Activated CD8-positive, alpha-beta memory T cell treated with anti-CD3 and anti-CD28 coated beads, Interleukin-2, amount 50 U/mL, for 24 hours (primary cell): ENCODE measurements around the gene ARHGAP27.
"Not testable (repeated sequence)": the region's sequence is repeated elsewhere in the genome, so short reads cannot be mapped to it uniquely, and the experiment has no call there.

ENCODE experiments used
- DNase-seq: peaks from one replicate; pipeline ENCODE4 v3.0.0-alpha.2; 2020; ENCODE audit errors: extremely low read depth

ARHGAP27 gene

DNA sequence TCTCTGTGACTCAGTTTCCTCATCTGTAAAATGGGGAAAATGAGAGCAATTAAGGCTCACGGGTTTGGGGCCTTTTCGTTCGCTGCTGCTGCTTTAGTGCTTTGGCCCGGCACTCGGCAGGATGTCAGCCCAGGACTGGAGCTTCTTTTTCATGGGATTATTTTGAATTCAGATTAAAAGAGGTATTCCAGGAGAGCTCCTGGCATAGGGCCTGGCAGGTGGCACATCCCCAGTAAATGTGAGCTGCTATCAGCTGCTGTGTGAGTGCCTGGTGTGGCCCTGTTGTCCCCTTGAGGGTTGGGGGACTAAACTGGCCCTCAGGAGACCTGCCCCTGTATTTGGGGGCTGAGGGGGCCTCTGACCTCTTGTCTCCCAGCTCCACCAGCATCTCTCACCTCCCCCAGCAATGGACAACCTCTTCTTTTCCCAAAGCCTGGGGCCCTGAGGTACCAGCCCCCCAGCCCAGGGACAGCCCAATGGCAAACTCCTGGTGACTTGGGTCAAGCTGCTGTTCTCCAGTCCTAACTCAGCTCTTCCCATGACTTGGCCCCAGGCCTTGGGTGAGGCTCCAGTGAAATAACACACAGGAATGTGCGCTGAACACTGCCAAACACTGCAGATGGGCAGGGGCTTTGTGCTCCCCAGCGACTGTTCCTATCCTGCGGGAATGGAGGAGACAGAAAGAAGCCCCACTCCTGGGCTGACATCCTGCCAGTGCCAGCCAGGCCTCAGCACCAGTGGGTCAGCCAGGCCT, 14.4 kb upstream of the ARHGAP27 start:
- DNase-seq: not testable (repeated sequence)

DNA sequence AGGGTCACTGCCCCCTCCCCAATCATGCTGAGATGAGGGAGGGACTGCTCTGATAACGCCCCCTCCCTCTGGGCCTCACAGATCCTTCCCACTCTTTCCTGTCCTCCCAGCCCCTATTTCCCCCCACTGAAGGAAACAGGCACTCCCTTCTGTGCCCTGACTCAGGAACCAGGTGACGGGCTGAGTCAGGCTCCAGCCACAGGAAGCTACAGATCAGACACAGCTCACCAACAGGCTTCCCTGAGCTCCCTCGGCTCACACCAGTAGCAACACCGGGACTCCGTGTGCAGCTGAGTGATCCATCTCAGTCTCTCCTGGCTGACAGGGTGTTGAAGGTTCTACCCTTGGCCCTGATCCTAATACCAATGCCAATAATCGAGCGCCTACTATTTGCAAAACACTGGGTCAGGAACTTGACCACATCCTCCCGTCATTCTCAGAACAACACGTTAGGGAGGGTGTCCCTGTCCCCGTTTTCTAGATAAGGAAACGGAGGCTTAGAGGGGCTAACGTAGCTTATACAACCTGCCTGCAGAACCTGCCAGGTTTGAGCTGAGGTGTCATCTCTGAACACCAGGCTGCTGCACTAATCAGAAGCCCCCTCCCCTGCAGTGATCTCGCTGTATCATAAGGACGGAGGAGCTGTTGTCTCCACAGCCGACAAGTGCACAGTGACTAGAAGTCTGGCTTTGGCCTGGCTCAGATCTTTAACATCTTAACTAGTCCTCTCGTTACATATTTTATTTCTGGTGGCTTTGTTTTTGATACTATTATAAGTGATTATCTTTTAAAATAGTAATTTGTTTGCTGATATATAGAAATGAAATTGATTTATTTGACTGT, 13.5 kb upstream of the ARHGAP27 start:
- DNase-seq: not testable (repeated sequence)

DNA sequence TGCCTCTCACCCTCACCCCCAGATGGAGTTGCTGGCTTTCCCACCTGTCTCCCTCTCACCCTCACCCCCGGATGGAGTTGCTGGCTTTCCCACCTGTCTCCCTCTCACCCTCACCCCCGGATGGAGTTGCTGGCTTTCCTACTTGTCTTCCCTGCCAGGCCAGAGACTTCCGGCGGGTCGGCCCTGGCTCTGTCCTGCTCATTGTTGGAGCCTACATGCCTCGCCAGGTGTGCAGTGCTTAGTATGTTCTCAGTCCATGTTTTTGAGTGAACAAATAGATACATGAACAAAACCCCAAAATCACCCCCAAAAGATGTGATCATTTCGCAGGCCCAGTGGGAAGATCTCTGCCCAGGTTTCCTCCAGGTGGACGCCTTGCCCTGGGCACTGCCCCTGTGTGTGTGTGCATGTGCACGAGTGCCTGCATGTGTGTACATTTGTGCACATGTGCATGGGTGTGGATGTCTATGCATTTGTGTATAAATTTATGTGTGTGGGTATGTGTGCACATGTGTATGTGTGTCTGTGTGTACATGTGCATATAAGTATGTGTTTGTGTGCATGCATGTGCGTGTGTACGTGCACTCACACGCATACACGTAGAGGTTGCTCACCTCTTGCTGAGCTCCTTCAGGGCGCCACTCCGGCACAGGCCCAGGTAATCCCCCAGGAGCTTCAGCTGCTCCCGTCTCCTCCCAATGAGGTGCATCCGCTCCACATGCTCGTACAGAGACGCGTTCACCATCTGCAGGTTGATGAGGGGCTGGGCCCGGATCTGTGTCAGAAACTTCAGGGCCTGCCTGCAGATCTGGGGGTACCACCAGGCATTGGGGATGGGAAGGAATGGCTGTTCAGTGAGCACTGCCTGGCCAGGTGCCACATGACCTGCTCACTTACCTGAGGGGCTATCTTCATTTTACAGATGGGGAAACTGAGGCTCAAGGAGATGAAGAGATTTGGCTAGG, 12.5 kb upstream of the ARHGAP27 start:
- not testable (repeated sequence) for DNase-seq

DNA sequence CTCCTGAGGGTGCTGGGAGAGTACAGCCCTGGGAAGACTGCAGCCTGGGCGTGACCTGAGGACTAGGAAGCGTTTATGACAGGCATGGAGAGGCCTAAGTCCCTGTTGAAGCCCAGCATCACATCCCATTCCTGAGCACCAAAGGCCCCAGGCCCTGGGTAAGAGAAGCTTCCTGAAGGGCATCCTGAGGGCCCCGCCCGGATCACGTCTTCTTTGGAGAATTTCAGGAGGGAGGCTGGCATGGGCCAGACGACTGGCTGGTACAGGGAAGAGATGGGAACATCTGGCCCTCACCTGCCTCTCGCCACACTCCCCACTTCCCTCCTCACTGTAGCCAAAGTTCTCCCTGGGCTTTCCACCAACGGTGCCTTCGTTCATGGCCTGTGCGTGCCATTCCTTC, 11.6 kb upstream of the ARHGAP27 start:
- not testable (repeated sequence) for DNase-seq

DNA sequence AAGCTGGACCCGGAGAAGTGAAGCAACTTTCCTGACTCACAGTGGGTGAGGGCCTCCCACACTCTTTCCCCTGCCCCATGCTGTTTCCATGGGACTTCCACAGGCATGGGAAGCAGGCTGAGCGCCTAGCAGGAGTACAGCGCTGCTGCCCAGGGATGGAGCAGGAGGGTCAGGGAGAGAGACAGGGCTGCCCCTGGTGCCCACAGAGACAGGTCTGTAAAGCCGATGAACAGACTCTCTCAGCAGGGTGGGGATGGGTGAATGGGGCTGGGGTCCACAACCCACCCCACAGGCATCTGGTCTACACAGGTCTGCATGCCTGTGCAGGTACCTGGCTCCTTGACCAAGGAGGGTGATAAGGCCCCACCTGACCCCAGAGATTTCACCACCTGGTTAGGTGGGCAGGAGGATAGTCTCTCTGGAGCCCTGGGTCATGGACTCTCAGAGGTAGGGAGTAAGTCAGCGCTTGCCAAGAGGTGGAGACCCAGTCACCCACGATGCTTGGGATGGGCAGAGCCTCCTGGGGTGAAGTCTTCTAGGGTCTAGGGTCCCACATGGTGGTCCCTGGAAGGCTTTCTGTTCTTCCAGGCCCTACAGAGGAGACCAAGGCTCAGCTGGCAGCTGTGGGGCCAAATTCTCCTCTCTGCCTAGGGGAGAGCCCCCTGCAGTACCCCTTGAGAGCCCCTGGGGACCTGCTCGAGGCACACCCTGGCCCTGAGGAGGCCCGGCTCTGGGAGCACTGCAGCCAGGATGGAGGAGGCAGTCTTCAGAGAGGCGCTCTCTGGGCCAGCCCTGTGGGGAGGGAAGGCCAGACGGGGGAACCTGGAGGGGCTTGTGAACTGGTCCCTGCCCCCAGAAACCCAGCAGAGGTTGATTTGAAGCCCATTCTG, 10.9 kb upstream of the ARHGAP27 start:
- DNase-seq: not testable (repeated sequence)

DNA sequence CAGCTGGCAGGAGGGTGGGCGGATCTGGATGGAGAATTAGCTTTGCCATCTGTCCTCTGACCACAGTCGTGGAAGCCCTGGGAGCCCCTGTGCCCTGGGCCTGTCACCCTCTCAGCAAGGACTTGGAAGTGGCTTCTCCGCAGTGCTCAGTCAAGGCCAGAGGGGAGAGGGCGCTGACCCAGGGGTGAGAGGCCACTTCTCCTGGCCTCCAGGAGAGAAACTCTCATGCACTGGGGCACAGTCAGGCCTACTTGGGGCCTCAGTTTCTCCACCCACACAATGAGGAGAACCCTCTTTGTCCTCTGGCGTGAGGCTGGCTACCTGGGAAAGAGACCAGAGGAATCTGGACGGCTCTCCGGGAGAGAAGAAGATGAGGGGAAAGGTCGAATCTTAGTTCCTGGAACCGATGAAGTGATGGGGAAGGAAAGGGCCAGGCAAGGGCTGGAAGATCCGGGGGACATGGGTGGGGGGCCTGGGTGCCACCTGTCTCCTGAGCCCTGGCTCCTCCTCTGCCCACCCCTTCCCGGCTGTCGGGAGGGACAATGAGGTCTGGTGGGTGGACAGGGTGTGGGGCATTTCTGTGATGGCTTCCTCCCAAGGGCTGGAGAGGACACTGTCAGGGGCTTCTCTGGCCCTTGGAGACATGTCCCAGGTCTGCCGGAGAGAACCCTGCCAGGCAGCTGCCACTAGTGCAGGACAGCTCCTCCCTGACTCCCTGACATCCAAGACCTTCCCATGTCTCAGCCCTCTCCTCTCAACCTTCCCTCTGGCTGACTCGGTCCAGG, 9.0 kb upstream of the ARHGAP27 start:
- DNase-seq: no peak

DNA sequence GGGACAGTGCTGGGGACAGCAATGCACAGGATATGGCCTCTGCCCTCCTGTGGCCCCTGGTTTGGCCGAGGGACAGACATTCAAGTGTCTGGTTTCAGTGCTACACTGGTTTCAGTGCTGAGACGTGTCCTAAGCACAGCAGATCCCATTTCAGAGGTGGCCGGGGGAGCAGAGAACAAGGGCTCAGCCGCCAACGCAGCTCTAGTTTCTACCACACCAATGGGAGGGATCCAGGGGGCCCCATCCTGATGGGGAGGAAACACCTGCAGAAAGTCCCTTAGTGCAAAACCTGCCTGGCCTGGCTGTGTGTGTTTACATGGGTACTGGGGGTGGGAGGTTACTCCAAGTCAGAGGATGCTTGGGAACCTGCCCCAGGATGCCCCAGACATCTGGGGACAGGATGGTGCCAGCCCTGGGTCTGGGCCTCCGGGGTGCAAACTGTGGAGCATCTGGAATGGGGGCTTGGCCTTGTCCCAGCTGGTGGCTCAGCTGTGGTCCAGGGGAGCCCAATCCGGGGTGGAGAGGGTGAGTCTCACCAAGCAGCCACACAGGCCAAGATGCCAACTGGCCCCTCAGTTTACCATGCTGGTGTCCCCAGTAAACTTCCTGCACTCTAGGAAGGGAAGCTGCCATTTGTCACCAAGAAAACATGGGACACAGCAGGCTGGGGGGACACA, 8.3 kb upstream of the ARHGAP27 start:
- DNase-seq: not testable (repeated sequence)

DNA sequence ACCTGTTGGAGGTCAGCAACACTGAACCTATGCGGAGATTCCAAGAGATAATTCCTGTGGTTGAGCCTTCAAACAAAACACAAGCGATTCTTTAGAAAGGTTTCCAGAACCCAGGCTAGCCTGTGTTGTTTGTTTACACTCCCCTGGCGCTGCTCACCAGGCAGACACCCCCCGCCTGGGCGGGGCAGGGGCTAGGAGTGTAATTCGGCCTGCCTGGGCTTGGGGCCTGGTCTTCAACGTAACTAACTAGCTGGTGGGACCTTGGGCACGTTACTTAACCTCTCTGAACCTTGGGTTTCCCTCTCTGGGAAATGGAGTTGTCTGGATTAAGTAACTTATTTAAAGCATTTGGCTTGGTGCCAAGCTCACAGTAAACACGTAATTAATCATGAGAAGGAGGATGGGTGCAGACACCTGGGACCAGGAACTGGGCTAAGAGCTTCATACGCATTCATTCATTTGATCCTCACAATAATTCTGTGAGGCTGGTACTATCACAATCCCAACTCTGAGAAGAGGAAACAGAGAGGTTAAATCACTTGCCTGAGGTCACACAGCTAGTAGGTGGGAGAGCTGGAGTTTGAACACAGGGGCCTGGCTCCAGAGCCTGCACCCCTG, 7.6 kb upstream of the ARHGAP27 start:
- no peak for DNase-seq

DNA sequence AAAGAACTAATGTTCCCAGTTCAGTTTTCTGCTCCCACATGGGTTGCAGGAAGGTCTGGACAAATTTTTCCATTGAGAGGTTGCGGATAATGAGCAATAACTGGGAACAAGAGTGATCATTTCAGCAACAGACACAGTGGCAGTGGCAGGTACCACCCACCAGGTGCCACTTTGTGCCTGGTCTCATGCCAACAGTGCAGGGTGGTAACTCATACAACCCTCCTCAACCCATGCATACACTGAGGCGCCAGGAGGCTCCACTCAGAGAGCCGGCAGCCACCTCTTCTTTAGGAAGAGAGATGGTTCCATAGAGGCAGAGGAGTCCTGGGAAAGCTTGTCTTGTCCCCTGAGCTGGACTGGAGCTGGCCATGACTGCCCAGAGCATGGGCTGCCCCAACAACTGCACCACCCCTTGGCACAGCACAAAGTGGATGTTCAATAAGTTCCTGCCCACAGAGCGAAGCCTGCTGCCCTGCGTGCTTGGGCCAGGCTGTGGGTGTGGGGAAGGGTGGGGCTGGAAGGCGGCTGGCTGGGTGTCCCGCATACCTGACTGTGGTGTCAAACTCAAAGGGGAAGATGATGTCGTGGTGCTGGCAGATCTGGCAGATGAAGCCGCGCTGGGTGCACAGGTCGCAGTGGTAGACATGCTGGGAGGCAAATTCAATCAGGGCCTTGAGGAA, 6.4 kb upstream of the ARHGAP27 start:
- no peak for DNase-seq

DNA sequence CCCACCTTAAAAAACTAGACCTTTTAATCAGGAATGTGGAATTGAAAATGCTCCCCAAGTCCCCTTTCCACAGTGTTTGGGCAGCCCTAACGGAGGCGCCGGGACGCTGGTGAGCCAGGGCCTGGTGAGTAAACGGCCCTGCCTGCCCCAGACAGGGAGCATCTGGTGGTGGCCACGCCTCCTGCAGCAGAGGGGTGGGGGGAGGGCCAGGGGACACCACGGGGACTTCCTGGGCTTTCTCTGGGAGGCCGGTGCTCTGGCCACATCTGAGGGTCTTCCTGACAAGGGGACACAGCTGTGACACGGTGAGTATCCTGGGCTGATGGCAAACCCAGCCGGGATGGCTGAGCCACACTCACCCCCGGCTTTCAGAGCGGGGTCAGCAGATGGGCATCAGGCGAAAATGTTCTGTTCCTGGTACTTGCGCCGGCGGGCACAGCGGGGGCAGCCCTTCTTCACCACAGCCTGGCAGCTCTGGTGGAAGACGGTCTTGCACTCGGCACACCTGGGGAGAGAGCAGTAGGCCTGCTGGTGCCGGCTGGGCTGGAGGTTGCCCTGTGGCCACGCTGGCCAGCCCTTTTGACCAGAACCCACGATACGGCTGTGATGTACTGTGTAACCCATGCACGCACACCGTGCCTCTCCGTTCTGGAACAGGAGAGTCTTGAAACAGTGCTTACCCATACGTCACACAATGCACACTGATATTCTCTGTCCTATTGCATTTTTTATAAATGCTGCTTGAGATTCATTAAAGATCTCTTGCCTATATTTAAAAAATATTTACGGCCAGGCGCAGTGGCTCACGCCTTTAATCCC, 5.0 kb upstream of the ARHGAP27 start:
- DNase-seq: no peak

DNA sequence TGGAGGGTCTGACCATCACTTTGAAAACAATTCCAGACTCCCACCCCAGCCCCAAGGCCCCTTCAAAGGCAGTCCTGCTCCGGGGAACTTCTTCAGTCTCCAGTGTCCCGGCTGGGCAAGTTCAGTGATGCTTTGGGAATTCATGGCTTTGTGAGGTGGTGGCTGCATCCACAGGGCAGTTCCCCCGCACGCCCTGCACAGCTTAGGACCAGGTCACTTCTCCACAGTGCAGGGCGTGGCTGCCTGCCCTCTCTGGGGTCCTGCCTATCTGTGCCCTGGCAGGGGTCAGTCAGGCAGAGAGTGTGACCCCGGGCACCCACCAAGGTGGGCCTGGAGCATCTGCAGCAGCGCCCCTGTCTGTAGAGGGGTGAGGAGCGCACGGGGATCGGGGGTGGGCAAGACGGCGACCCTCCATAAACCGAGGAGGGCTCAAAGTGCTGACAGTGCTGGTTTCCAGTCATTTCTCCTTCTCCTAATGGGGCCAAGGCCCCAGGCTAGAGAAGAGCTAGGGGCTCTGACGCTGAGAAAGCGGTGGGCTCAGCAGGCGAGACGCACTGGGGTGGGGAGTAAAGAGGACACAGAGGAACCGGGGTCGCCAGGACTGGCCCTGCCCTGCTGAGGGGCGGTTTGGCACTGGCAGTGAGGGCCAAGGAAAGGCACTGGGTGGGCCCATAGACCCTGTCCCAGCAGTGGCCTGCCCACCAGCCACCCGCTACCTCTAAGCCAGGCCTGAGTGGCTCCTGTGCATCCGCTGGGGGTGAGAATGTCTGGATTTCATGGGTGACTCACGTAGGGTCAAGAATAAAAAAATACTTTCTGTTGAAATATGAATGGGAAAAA, 4.2 kb upstream of the ARHGAP27 start:
- DNase-seq: no peak

DNA sequence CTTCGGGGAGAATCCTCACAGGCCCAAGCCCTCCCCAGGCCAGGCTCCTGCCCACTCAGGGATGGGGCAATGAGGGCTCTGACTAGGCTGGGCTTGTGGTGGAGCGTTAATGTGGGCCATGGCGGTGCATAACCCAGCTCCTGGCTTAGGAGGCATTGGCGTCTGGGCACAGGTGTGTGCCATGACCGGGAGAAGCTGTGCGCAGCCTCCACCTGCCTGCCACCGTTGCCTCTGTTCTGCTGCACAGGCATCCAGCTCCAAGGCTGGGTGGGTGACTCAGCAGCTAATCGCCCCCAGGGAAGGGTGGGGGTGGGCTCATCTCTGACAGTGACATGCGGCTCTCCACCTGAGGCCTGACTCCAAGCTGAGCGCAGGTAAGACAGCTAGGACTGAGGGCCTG, 3.5 kb upstream of the ARHGAP27 start:
- no peak for DNase-seq

DNA sequence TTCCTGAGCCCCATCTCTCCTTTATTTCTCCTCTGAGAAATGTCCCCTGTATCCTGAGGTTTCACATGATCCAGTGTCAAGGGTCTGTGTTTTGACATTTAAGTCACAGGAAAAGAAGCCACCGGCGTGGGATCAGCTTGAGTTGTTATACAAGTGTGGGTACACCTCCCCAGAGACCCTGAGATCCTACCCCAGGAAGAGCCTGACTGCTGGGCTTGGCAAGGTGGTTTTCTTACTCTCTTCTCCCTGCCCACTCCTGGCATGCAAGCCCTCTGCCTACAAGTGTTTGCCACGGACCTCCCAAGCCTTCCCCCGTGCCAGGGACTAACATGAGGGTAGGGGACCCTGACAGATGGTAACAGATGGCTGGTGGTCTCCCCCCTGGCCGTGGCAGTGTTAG, 2.8 kb upstream of the ARHGAP27 start:
- DNase-seq: no peak

DNA sequence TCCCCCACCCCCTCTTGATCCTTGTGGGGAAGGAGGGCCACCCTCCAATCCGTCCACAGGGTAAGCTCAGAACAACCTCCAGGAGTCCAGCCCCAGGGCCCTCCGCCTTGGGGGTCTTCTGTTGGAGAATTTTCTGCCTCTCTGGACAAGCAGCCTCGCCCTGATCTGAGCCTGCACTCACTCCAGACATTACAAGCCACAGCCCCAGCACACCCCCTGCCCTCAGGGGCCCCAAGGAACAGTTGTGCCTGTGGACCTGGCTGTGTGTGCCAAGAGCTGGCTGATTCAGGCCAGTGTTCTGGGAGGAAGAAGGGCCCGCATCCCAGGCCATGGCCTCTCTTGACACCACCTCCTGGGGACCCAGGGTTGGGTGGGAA, 477 bp upstream of the ARHGAP27 start:
- DNase-seq: no peak

DNA sequence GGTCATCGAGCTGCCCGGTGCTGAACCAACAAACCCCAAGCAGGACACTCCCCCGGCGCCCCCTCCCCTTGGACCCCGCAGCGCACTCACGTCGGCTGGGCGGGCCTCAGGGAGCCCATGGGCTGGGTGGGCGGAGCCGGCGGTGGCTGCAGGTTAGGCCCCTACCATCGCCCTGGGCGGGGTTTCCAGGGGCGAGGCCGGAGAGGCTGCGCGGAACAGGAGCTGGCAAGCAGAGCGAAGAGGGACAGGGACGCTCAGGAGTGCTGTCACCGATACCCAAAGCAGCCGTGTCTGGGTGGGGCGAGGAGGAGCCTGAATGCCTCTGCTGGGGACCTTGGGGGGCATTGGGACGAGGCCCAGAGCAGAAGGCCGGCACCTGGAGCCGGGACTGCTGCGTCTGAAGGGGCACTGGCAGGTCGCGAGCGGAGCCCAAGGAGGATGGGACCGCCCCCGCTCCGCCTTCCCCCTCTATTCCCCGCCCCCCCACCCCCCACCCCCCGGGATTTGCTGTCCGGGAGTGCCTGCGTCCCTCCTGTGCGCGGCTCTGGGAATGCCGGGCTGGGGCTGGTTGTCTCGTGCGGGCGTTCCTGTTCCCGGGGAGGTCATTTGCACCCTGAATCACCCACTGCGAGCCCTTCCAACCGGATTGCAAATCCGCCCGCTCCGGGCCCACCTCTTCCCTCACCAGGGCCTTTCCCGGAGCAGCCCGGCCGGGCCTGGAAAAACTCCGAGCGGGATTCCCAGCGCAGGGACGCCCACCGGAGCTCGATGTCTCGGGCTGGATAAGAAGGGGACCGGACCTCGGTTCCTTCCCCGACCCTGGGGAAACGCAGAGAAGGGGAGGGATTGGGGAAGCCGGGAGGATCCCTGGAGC, 902 bp downstream of the ARHGAP27 start:
- DNase-seq: no peak
